Measurements from ENCODE around the gene DENND1B. TPM values are rescaled to one million over a fixed set of nuclear protein-coding genes. Genes with fewer than 3 reads are reported as not detected.

The DENND1B gene
- total and polyA plus RNA-seq, 3 donors from 2014 or later, result 7.2 to 11.6 (median 11.6) TPM

DNA sequence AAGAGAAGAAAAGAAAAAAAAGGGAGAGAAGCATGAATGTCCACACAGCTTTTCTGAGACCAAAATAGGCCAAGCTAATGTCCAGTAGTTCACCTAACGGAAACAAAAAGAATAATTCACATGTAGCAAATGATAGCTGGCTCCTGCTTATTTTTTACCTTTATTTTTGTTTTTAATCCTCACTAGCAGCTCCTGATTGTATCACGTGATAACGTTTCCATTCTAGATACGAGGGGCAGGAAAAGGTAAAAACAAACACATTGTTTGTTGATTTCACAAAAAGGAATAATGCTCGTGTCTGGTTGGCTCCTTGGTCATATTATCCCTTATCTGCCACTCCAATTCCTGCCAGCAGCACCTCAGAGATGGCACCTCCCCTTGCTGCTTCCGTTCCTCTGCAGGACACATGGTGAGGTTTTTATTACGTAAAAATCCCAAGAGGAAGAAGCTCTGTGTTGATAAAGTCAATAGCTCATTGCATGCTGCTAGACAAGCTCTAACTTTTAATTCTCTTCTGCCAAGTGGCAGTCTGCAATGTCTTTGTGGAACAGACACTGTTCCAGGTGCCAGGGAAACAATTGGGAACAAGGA is 305.6 kb downstream of the DENND1B start:
- DNase-seq, result no peak
- H3K9me3 ChIP-seq, result no peaks in the 10 kb centered on the region
- no peak for TF ChIP-seq POLR2A (IDR thresholded peaks at IDR 0.05)
- TF ChIP-seq, protein P1, sequence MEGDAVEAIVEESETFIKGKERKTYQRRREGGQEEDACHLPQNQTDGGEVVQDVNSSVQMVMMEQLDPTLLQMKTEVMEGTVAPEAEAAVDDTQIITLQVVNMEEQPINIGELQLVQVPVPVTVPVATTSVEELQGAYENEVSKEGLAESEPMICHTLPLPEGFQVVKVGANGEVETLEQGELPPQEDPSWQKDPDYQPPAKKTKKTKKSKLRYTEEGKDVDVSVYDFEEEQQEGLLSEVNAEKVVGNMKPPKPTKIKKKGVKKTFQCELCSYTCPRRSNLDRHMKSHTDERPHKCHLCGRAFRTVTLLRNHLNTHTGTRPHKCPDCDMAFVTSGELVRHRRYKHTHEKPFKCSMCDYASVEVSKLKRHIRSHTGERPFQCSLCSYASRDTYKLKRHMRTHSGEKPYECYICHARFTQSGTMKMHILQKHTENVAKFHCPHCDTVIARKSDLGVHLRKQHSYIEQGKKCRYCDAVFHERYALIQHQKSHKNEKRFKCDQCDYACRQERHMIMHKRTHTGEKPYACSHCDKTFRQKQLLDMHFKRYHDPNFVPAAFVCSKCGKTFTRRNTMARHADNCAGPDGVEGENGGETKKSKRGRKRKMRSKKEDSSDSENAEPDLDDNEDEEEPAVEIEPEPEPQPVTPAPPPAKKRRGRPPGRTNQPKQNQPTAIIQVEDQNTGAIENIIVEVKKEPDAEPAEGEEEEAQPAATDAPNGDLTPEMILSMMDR (IDR thresholded peaks at IDR 0.05), result no peak
- H3K36me3 ChIP-seq (ENCODE audit: low read depth, missing control alignments), result no peaks in the 10 kb centered on the region
- WGBS, 2 donors, result 35 to 45% methylated on average over 7 of the region's 7 CpGs
- intact Hi-C loops (cut with DNase I; ENCODE audit: low total_unique reads), result no loop called here
- H3K4me1 ChIP-seq, result peaks cover 43% of the 10 kb centered on the region
- no peak overlapping the region for H3K27ac ChIP-seq
- H3K4me3 ChIP-seq, result no peak overlapping the region
- H3K27me3 ChIP-seq, result no peaks in the 10 kb centered on the region

DNA sequence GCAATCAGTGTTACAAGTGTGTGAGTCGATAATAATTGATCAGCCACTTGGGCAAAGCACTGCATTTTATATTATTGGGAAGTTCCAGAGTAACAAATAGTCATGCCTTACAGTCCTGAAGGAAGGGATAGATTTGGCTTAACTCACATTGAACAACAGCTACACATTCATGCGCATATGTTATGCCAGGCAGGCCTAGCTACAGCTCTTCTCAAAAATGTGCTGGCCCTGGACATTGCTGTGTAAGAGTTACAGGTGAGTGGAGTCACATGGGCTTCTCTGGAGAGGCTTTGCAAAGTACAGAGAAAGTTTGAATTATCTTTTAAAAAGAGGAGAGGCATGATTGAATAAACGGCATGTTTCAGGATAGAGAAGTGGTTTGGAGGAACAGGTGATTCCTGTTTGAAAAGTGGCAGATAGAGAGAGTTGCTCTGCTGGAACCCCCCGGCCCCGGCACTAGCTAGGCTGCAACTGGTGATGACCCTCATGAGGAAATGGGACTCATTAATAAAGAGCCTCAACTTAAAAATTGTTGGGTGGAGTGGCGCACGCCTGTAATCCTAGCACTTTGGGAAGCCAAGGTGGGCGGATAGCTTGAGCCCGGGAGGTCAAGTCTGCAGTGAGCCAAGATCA is 306.6 kb downstream of the DENND1B start:
- WGBS, 2 donors, result 81 to 91% methylated on average over 9 of the region's 9 CpGs
- no peak overlapping the region for H3K4me3 ChIP-seq

DNA sequence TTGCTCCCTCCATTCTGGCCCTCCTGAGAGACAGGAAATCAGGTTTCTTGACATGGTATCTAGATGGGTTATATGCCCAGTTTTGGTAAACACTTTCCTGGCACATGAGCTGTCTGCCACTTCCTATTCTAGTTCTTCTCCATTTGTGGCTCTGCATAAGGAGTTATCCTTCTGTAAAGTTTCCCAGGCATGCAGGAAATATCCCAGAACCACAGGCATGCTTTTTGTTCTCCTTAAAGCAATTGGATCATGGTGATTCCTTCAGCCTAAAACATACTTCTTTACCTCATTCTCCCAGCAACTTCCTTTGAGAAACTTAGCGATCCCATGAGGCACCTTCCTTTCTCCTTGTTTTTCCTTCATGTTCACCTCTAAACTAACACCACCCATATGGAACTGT is 307.4 kb downstream of the DENND1B start:
- intact Hi-C loops (cut with DNase I; ENCODE audit: low total_unique reads), result no loop called here
- Histone ChIP-seq H3K4me3 (no peak overlapping the region), H3K36me3 (ENCODE audit: low read depth, missing control alignments) (no peaks in the 10 kb centered on the region), H3K27me3 (no peaks in the 10 kb centered on the region), H3K27ac (no peak overlapping the region), H3K9me3 (no peaks in the 10 kb centered on the region), H3K4me1 (peaks cover 49% of the 10 kb centered on the region)
- 83 to 91% methylated on average over 1 of the region's 1 CpG for WGBS, 2 donors
- no peak for DNase-seq
- TF ChIP-seq POLR2A (IDR thresholded peaks at IDR 0.05), result no peak
- TF ChIP-seq, protein P1 (IDR thresholded peaks at IDR 0.05), result no peak

More for the DNA sequence above, 306.6 kb downstream of the DENND1B start:
- Histone ChIP-seq H3K27me3 (no peaks in the 10 kb centered on the region), H3K9me3 (no peaks in the 10 kb centered on the region), H3K36me3 (ENCODE audit: low read depth, missing control alignments) (no peaks in the 10 kb centered on the region), H3K27ac (no peak overlapping the region), H3K4me1 (peaks cover 49% of the 10 kb centered on the region)
- intact Hi-C loops (cut with DNase I; ENCODE audit: low total_unique reads), result no loop called here
- TF ChIP-seq, protein P1 (IDR thresholded peaks at IDR 0.05), result no peak
- TF ChIP-seq POLR2A (IDR thresholded peaks at IDR 0.05), result no peak
- DNase-seq, result no peak

DNA sequence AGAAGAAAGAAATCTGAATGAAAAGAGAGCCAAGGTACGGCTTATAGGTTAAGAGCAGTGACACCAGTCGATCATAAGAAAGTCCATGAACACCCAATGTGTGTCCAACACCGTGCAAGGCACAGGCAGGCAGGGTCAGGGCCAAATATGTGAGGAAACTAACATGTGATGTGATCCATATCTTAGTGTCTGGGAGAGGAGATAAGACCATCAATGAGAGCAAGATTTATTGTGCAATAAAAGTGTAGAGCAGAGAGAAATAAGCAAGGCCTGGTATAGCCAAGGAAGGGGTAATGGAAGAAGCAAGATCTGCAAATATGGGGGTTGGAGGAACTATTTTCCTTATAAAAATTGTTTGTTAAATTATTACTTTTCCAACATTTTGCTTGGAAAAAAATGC is 308.5 kb downstream of the DENND1B start:
- Histone ChIP-seq H3K27me3 (no peaks in the 10 kb centered on the region), H3K9me3 (no peaks in the 10 kb centered on the region), H3K4me3 (no peak overlapping the region), H3K4me1 (peaks cover 44% of the 10 kb centered on the region), H3K36me3 (ENCODE audit: low read depth, missing control alignments) (no peaks in the 10 kb centered on the region), H3K27ac (no peak overlapping the region)
- TF ChIP-seq, protein P1 (IDR thresholded peaks at IDR 0.05), result no peak
- TF ChIP-seq POLR2A (IDR thresholded peaks at IDR 0.05), result no peak
- WGBS, 2 donors, result 50 to 61% methylated on average over 3 of the region's 3 CpGs
- DNase-seq, result no peak
- intact Hi-C loops (cut with DNase I; ENCODE audit: low total_unique reads), result no loop called here

All from testis (tissue), 3 donors.